Peyer's patch (tissue), 4 donors: ENCODE results near the gene THSD8.

Experiments
- CTCF ChIP-seq, 6 experiments: fragments of 450-650 bp in 4 of 6; fragments of 200-600 bp in 2 of 6; sonication (generic) in 1 of 6; IDR thresholded peaks; one replicate each; pipeline ENCODE4 v1.5.1; 2017 to 2019; ENCODE audit warnings: antibody characterized with exemption in 6 of 6, mild to moderate bottlenecking in 3 of 6, moderate library complexity in 1 of 6
- POLR2A ChIP-seq, 2 donors: fragments of 450-650 bp; IDR thresholded peaks; one replicate each; pipeline ENCODE4 v1.5.1; 2017; ENCODE audit warnings: antibody characterized with exemption in 2 of 2, mild to moderate bottlenecking in 2 of 2, moderate library complexity in 2 of 2

DNA sequence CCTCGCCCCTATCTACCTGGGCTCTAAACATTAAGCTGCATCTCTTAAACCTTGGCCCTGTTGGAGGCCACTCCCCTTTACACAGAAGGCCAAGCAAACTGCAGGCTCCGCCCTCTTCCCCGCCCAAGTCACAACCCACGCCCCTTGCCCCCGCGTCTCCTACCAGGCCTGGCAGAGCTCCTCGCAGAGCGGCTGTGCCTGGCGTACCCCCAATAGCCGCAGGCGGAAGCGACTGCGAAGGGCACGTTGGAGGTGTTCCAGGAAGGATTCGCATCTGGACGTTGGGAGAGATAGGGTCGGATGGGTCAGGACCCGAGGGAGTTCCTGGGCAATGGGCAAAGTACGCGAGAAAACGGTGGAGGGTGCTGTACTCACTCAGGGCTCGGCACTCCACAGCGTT, 26.6 kb downstream of the THSD8 start:
- TF ChIP-seq CTCF (IDR thresholded peaks at IDR 0.05) (peak in 1 of 6 experiments; percentile 3), POLR2A (IDR thresholded peaks at IDR 0.05) (no peak)
